A204.1 (cell line): Measurements from ENCODE around the gene FBXW7.

Experiments
- FAIRE-seq: peaks from 2 replicates; lab custom pipeline; 2012; peaks lifted over from hg19 to GRCh38; lab: Jason Lieb, UNC

Gene FBXW7

GRCh38 chr4:152369902-152370295, 166.0 kb downstream of the FBXW7 start:
- peak; percentile 95 for FAIRE-seq

GRCh38 chr4:152369203-152369901, 166.5 kb downstream of the FBXW7 start:
- FAIRE-seq, result no peak

- no peak for FAIRE-seq
These were observed 167.9 kb downstream of the FBXW7 start for GRCh38 chr4:152368001-152368400.

GRCh38 chr4:152364883-152365282, 171.0 kb downstream of the FBXW7 start:
- no peak for FAIRE-seq

- FAIRE-seq, result no peak
These were observed 171.5 kb downstream of the FBXW7 start for GRCh38 chr4:152364383-152364782.

- no peak for FAIRE-seq
These were observed 172.0 kb downstream of the FBXW7 start for GRCh38 chr4:152363904-152364303.

- FAIRE-seq, result no peak
These were observed 172.8 kb downstream of the FBXW7 start for GRCh38 chr4:152363086-152363485.

- no peak for FAIRE-seq
These were observed 175.9 kb downstream of the FBXW7 start for GRCh38 chr4:152360045-152360410.

- no peak for FAIRE-seq
These were observed 176.5 kb downstream of the FBXW7 start for GRCh38 chr4:152359208-152360044.

GRCh38 chr4:152357206-152357605, 178.7 kb downstream of the FBXW7 start:
- no peak for FAIRE-seq

GRCh38 chr4:152356428-152357034, 179.4 kb downstream of the FBXW7 start:
- FAIRE-seq, result peak; percentile 46

GRCh38 chr4:152352622-152353116, 183.2 kb downstream of the FBXW7 start:
- no peak for FAIRE-seq

GRCh38 chr4:152352215-152352614, 183.7 kb downstream of the FBXW7 start:
- no peak for FAIRE-seq

GRCh38 chr4:152351080-152351479, 184.8 kb downstream of the FBXW7 start:
- no peak for FAIRE-seq

GRCh38 chr4:152348670-152349069, 187.2 kb downstream of the FBXW7 start:
- no peak for FAIRE-seq

GRCh38 chr4:152346979-152347378, 188.9 kb downstream of the FBXW7 start:
- FAIRE-seq, result no peak

- no peak for FAIRE-seq
These were observed 189.4 kb downstream of the FBXW7 start for GRCh38 chr4:152346526-152346925.

- no peak for FAIRE-seq
These were observed 191.9 kb downstream of the FBXW7 start for GRCh38 chr4:152344001-152344400.

GRCh38 chr4:152342293-152342692, 193.6 kb downstream of the FBXW7 start:
- no peak for FAIRE-seq

GRCh38 chr4:152340818-152341217, 195.1 kb downstream of the FBXW7 start:
- FAIRE-seq, result no peak

- no peak for FAIRE-seq
These were observed 196.3 kb downstream of the FBXW7 start for GRCh38 chr4:152339576-152339975.

- no peak for FAIRE-seq
These were observed 201.0 kb downstream of the FBXW7 start for GRCh38 chr4:152334931-152335330.

- no peak for FAIRE-seq
These were observed 204.8 kb downstream of the FBXW7 start for GRCh38 chr4:152331042-152331441.
